ENCODE results near the gene FLNB.
"Not testable (repeated sequence)": the region's sequence is repeated elsewhere in the genome, so short reads cannot be mapped to it uniquely, and the experiment has no call there.

The FLNB gene

DNA sequence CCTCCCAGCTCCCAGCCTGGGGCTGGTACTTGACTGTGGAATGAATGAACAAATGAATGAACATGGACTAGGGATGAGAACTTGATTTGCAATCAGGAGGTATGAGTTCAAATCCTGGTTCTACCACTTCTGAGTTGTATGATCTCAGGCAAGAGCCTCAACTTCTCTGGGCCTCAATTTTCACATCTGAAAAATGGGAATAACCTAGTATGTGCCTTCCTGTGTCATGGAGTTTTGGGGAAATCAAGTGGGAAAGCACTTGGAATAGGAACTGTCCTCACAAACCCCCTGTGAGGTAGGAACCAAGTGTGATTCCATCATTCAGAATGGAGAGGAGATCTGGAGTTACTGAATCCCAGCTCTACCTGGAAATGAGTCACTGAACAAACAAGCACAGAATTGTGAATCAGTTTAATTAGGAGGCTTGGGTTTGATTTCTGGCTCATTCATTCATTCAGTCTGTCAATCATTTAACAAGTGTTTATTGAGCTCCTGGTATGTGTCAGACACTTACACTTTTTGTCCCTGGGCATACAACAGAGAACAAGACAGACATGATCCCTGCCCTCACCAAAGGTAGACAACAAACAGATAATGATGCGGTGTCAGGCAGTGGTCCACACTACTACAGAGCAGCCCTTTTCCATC is 172.8 kb downstream of the FLNB start:
- DNase-seq (ENCODE audit: low read depth): no peak

DNA sequence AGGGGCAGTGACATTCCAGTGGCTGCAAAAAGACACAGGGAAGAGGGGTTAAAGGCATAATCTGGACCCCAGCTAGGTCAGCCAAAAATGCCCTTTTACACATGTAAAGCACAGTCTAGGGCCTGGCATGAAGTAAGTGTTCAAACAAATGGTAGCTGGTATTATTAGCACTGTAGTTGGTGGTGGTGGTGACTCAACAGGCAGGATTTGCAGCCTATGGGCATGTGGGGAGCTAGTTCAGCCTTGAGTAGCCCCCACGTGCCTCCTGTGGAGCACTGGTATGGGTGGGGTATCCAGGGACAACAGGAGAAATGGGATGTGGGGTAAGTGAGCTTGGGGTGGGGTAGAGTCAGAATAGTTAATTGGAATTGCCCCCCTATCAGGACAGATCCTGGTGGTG is 175.0 kb downstream of the FLNB start:
- DNase-seq (ENCODE audit: low read depth): no peak

DNA sequence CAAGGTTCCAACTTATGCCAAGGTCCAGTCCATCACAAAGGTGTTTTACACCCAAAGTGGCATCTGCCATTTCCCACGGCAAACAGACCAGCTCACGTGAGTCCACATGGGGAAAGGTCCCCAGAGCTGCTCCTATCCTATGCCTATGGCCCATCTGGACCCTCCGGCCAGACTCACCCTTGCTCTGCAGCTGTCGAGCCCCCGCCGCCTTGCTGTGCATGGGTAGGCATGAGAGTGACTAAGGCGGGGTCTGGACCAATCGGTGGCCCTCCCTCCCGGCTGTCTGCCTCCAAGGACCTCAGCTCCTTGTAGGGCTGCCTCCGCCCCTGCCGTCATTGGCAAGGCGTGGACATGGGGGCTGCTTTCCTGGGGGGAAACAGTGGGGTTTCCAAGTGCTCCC is 175.7 kb downstream of the FLNB start:
- DNase-seq (ENCODE audit: low read depth): no peak

DNA sequence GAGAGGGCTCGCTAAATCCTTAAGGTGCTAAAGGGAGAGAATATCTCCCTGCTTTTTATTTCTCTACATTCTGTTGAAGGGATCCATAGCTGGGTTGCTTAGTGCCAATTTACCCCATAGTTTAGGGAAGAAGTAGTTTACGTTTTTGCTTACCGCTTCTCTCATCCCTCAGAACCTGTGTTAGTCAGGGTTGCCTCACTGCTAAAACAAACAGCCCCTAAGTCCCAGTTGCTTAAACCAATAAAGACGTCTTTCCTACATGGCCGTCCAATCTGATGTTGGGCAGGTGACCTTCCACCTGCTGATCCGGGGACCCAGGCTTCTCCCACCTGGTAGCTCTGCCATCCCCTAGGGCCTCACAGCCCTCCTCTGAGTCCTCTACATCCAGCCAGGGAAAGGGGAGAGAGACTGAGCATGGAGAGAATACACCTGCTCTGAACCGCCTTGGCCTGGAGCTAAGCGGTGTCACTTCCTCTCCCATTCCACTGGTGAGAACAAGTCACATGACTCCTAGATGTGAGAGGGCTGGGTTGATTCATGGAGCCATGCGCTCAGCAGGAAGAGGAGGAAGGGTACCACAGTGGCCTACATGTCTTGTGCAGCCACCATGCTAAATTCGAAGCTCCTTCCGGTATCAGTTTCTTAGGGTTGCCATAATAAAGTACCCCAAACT is 176.2 kb downstream of the FLNB start:
- no peak for DNase-seq (ENCODE audit: low read depth)

DNA sequence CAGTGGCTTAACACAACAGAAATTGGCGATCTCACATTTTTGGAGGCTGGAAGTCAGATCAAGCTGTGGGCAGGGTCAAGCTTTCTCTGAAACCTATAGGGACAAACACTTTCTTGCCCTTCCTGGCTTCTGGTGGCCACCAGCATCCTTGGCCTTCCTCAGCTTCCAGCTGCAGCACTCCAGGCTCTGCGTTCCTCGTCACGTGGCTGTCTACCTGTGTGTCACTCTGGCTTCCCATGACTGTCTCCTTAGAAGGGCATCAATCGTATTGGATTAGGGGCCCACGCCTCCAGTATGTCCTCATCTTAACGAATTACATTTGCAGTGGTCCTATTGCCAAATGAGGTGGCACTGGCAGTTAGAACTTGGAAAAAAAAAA is 176.7 kb downstream of the FLNB start:
- DNase-seq (ENCODE audit: low read depth): no peak

DNA sequence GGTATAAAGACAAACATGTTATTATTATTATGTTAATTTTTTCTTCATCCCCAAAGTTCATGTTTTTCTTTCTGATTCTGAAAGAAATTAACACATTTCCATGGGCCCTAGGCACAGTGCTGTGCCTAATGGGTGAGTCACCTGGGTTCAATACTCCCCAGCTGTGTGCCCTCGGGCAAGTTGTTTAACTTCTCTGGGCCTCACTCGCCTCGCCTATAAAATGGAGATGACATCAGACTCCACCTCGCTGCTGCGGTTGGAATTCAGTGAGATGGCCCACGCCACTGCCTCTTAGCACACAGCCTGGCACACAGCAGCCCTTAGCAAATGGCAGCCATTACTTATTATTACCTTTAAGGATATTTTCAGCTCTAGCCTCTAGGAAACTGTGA is 179.9 kb downstream of the FLNB start:
- DNase-seq (ENCODE audit: low read depth): no peak

DNA sequence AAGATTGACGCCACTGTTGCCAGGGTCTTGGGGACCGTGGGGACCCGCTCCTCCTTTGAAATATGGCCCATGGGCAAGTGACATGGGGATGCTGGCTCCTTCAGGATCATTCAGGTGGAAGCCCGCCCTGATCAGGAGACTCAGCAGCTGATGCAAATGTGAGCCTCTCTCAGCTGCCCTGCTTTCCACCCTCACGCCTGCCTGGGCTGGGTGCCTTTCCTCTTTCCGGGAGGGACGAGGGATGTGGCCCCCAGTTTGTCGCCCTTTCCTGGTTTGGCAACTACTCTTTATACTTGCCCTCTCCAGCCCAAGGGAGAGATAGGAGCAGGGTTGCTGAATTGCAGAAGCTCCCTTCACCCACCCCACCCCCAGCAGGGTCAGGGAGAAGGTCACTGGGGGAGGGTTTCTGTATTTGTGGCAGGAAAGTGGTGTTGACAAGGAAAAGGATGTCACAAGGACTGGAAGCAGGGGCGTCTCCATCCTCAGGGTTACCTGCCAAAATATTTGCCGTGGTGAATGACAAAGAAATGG is 180.8 kb downstream of the FLNB start:
- DNase-seq (ENCODE audit: low read depth): no peak

DNA sequence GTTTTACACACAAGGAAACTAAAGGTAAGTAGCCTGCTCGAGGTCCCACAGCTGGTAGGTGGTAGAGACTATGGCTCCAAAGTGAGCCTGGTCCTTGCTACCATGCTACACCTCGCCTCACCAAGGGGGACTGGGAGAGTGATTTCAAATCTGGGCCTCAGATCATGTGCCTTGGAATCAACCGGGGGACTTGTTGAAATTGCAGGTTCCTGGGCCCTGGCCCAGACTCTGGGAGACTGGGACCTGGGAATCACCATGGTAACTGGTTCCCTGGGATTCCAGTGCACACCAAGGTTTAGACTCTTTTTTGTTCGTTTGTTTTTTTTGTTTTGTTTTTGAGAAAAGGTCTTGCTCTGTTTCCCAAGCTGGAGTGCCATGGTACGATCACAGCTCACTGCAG is 181.5 kb downstream of the FLNB start:
- no peak for DNase-seq (ENCODE audit: low read depth)

DNA sequence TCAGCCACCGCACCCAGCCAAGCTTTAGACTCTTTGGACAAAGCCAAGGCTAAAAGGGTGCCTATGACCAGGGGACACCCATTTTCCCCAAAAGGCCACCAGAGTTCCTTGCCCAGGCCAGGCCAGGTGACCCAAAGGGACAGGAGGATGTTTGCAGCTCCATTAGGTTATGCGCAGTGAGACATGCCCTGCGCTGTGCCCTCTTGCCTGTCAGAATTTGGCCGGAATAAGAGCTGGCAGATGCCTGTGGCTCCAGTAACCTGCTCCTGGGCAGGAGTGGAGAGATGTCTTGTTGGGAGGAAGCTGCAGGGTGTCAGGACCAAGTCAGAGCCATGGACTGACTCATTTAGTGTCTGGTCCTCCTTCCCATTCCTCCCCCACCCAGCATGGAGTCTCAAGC is 182.1 kb downstream of the FLNB start:
- DNase-seq (ENCODE audit: low read depth): no peak

DNA sequence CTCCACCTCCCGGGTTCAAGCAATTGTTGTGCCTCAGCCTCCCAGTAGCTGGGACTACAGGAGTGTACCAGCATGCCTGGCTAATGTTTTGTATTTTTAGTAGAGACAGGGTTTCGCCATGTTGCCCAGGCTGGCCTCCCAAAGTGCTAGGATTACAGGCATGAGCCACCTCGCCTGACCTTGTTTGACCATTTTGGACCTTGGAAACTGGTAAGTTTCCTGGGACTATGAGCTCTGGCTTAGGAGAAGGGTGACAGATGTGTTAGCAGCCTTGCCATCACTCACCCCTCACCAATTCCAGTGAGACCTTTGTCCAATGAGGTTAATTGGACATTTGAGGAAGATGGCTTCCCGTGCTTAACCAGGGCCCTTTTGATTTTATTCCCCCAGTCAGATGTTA is 182.7 kb downstream of the FLNB start:
- no peak for DNase-seq (ENCODE audit: low read depth)

DNA sequence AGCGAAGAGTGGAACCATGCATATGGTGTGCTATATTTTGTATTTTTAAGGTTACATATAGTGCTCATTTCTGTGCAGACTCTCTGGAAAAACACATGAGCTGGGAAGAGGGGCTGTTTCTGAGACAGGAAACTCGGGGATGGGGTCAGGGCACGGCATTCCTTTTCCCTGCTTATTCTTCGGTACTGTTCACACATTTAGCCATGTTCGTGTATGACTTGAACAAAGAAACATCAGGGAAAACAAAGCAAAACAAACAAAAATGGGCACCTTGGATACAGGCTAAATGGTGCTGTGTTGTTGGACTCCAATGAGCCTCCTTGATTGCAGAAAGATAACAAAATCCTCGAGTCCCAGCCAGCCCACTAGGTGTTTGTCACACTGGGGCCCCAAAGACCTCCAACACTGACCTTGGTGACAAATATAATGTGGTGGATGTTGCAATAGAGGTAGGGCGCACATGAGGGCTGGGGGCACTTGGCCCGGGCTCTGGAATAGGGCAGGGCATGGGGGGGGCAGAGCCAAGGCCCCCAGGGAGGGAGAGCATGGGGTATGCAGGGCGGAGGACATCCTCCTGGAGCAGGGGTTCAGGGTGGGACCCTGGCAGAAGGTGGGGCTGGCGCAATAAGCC is 183.3 kb downstream of the FLNB start:
- DNase-seq (ENCODE audit: low read depth): no peak

DNA sequence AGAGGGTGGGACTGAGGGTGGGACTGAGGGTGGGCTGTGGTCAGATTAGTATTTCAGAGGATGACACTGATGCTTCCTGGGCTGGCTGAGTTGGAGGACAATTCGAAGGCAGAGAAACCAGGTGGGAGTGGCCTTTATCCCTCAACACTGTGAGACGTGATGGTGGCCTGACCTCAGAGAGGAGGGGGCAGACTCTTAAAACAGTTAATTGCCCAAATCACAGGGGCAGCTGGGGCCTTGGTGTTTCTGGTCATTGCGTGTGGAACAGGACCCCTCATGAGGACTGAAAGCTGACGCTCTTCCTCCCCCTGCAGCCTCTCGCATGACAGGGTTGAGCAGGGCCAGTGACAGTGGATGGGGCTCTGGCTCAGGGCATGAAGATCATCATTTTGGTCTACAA is 183.8 kb downstream of the FLNB start:
- DNase-seq (ENCODE audit: low read depth): no peak

DNA sequence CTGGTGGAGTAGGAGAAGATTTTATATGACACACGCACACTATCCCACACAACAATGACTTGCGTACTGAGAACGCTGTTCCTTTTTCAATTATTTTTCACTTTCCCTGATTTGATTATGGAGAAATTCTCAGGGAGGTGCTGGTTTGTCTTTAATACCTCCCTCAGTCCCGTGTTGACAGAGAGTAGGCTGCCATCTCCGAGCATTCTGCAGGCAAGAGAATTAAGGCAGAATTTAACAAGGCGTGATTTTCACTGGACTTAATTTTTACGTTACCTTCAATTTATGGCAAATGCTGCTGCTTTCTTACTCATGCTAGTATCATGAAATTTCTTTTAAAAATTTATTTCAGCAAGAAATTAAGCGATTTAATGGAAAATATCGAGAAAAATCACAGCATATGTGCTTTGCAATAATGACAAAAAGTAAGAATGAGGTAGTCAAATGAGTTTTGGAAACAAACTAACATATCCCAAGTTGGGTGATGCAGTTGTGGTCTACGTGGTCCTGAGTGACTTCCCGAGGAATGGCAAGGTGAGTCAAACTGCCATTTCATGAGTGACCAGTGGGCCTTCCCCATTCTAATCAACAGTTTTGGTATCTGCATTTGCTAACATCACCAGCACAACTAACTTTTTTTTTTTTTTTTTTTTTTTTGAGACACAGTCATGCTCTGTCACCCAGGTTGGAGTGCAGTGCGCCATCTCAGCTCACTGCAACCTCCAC is 185.6 kb downstream of the FLNB start:
- DNase-seq (ENCODE audit: low read depth): no peak

DNA sequence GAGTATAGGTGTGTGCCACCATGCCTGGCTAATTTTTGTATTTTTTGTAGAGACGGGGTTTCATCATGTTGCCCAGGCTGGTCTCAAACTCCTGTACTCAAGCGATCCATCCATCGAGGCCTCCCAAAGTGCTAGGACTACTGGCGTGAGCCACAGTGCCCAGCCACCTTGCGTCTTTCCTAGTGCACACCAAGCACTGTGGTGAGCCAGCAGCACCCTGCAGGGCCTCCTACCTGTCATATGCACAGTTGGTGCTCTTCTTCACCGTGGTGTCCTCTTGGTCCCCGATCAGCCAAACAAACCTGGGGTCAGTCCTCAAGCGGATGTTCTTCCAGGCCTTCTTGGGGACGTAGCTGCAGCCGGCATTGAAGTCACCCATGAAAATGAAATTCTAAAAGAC is 189.4 kb downstream of the FLNB start:
- no peak for DNase-seq (ENCODE audit: low read depth)

DNA sequence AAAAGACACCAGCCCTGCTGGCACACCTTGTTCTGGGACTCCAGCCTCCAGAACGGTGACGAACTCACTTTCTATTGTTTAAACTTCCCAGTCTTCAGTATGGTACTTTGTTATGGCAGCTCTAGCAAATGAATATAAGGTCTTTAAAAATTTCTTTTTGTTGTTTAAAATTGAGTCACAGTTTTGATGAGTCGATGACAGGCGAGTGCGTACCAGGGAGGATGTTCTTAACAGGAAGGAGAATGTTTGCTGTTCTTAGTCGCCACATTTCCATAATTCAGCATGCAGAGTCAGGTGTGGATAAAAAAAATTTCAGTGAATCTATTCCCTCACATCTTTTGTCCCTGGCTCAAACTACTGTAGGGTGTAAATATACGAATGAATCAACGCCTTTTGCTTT is 190.1 kb downstream of the FLNB start:
- DNase-seq (ENCODE audit: low read depth): no peak

DNA sequence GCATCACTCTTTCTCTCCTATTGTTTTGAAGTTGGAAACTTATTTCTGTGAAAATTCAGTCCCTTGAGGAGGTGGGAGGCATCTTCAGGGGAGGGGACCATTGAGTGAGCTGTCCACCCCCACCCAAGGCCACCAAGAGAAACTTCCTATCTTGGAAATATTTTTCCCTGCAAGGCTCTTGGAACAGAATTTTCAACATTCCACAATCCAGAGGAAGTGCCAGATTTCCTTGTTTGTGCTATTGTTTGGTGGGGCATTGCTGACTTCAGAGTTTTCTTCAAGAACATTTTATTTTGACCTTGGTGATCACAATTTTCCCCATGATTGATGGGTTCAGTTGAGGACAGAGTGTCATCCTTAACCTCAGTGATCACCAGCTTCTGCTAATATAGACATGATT is 190.6 kb downstream of the FLNB start:
- DNase-seq (ENCODE audit: low read depth): no peak

DNA sequence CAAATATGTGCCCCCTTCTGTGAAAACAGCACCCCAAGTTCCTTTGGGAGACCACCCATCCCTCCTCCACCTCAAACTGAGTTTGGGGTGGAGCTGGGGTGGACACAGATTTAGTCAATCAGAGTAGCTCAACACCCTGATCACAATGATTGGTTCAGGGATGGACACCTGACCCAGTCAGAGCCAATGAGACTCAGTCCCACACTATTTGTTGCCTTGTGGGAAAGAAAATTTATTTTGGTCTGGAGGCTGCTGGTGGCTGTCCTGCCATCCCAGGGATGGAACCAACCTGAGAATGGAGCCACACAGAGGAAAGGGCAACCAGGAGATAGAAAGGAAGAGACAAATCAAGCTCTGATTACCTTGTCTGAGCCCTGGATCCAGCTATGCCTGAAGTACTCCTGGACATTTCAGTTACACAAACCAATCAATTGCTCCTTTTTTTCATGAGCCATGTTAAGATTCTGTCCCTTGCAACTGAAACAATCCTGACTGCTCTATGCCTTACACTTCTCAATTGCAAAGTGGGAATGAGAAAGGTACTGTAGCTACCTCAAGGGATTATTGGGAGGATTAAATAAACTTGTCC is 192.0 kb downstream of the FLNB start:
- DNase-seq (ENCODE audit: low read depth): no peak

DNA sequence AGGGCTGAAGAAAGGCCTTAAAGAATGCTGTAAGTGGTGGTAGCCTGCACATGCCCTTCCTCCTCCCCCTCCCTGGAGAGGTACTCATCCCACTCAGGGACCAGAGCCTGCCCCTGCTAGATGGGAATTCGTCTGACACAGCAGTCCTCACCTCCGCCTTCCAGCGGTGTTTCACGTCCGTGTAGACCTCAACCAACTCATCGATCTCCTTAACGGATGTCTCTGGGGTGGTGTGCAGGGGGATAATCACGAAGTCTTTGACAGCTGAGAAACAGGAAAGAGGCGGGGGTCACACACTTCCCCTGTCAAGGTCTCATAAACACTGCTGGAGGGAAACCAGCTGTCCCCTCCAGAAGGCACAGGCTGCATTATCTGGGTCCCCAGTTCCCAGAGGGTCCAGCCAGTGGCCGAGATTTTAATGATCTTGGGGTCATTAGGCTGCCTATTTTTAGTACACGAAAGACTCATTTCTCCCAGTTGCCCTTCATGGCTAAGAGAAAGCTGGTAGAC is 192.7 kb downstream of the FLNB start:
- no peak for DNase-seq (ENCODE audit: low read depth)

DNA sequence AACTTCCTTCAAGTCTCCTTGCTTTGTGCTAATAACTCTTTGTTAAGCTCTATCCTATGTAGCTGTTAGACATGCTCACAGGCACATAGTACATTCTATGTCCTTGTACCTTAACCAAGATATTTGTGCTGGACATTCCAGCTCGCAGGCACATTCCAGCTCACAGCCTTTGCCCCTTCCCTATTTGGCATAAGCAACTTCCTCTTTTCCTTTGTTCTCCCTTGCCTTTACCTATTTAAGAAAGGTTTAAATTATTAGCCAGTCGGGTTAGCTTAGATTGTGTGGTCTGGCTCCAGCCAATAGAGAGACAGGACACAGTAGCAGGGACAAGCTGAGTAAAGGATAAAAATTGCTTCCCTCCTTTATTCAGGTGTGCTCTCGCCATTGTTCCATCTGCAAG is 193.2 kb downstream of the FLNB start:
- DNase-seq (ENCODE audit: low read depth): not testable (repeated sequence)

DNA sequence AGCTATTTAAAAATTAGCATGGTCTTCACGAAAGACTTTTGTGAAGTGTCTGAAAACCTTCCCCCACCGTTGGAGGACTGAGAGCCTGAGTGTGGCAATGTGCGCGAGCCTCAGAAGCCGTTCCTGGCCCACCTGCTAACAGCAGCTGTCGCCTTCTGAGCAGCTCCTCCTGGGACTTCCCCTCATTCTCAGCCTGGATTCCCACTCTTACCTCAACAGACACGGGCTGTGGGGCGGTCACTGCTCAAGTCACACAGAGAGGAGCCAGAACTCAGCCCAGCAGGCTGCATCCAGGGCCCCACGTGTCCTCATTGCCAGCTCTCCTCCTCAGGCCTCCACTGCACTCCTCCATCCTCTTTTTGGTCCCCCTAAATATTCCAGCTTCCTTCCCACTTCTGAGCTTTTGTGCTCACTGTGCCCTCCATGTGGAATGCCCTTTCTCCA is 194.7 kb downstream of the FLNB start:
- no peak for DNase-seq (ENCODE audit: low read depth)

DNA sequence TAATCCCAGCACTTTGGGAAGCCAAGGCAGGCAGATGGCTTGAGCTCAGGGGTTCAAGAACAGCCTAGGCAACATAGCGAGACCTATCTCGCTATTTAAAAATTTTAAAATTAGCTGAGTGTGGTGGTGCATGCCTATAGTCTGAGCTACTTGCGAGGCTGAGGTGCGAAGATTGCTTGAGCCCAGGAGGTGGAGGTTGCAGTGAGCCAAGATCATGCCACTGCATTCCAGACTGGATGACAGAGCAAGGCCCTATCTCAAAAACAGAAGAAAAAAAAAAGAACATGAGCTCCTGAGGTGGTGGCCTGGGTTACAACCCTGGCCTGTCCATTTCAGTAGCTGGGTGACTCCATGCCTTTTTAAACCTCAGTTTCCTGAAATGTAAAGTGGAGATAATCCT is 195.3 kb downstream of the FLNB start:
- DNase-seq (ENCODE audit: low read depth): no peak

DNA sequence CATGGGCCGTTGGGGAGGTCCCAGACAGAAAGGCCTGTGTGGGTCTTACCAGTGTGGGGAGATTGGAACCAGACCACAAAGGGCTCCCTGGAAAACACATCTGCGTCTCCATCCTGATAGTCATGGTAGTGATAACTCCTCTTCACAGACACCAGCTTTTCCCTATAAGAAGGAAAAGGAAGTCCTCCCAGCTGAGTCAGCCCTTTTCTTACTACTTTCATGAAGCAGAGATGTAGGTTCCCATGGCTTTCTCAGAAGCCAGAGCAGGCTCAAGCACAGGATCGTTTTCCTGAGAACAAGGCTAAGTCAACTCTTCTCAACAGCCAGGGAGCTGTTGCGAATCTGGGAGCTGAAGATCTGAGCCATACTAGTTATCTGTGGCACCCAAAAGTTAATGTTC is 196.5 kb downstream of the FLNB start:
- DNase-seq (ENCODE audit: low read depth): no peak

Measured in T-helper 22 cell (primary cell).